Large intestine (tissue), 3 donors: ENCODE data around the gene XAB2. TPM values are rescaled to one million over a fixed set of nuclear protein-coding genes. Genes with fewer than 3 reads are reported as not detected.

Experiments
- DNase-seq, 2 donors: peaks; one replicate each; pipeline versions ENCODE4 v3.0.0 to v3.0.0-alpha.2; 2013
- H3K27ac ChIP-seq: one replicate; pipeline ENCODE4 v1.5.1; 2013; ENCODE audit warnings: low read length
- H3K27me3 ChIP-seq: 2 replicates; pipeline ENCODE4 v1.6.1; 2013; ENCODE audit warnings: low read length; ENCODE audit not compliant: control insufficient read depth, insufficient read depth
- H3K36me3 ChIP-seq: 2 replicates; pipeline ENCODE4 v1.6.1; 2013; ENCODE audit warnings: low read length; ENCODE audit not compliant: control insufficient read depth, insufficient read depth
- H3K4me1 ChIP-seq: one replicate; pipeline ENCODE4 v1.6.1; 2013; ENCODE audit warnings: low read length; ENCODE audit not compliant: control insufficient read depth, insufficient read depth
- H3K4me3 ChIP-seq: one replicate; pipeline ENCODE4 v1.5.1; 2013; ENCODE audit warnings: low read length
- H3K9me3 ChIP-seq: one replicate; pipeline ENCODE4 v1.6.1; 2013; ENCODE audit warnings: mild to moderate bottlenecking, low read depth, low read length, moderate library complexity; ENCODE audit not compliant: control insufficient read depth
- WGBS: methylation state at CpG from one replicate; pipeline ENCODE4 v1.1.5; 2013; ENCODE audit warnings: low lambda C conversion rate; ENCODE audit not compliant: insufficient coverage; 5-methylcytosine and 5-hydroxymethylcytosine counted together
- polyA plus RNA-seq: library from polyadenylated mRNA; unstranded; fragments of 120-200 nt; gene quantifications from one replicate; pipeline ENCODE4 v1.2.1, GENCODE V29; 2013

XAB2 gene
- polyA plus RNA-seq, 1 donor, result 29.1 TPM

- Histone ChIP-seq H3K4me3 (no peak overlapping the region), H3K9me3 (peaks cover 2% of the 10 kb centered on the region), H3K27me3 (no peaks in the 10 kb centered on the region), H3K4me1 (no peaks in the 10 kb centered on the region), H3K36me3 (peaks cover 66% of the 10 kb centered on the region), H3K27ac (no peak overlapping the region)
- no peak for DNase-seq
- no CpG with 5 or more reads among the region's 41 CpGs for WGBS
These were observed 17.6 kb downstream of the XAB2 start for GRCh38 chr19:7611541-7612279.

- no peak overlapping the region for H3K27ac ChIP-seq
- H3K27me3 ChIP-seq, result no peaks in the 10 kb centered on the region
- no CpG with 5 or more reads among the region's 31 CpGs for WGBS
- peaks cover 2% of the 10 kb centered on the region for H3K9me3 ChIP-seq
- peaks cover 67% of the 10 kb centered on the region for H3K36me3 ChIP-seq
- no peaks in the 10 kb centered on the region for H3K4me1 ChIP-seq
- H3K4me3 ChIP-seq, result no peak overlapping the region
- no peak for DNase-seq
These were observed 18.7 kb downstream of the XAB2 start for GRCh38 chr19:7610491-7611240.

DNA sequence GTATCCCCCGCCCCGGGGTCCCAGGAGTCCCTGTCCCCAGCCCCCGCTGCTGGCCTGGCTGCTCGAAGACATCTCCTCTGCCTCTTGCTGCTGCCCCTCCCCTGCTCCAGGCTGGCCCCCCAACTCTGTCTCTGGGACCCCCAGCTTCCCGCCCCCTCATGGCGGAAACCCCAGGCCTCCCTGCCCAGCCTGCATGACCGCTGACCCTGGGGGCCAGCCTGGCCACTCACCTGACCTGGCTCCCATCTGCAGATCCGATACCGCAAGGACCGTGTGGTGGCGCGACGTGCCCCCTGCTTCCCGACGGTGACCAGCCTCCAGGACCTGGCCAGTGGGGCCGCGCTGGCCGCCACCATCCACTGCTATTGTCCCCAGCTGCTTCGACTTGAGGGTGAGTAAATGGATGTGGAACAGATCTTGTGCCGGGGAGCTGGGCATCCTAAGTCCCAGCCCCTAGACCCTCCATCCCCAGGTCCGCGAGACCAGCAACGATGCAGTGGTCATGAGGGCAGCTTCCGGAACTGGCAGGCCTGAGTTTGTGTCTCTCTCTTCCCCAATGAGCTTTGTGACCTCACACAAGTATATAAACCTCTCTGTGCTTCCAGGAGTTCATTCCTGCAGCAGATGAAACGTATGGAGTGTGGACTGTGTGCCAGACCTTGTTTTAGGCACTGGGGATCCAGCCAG is 21.3 kb downstream of the XAB2 start:
- Histone ChIP-seq H3K27me3 (no peaks in the 10 kb centered on the region), H3K9me3 (peaks cover 6% of the 10 kb centered on the region), H3K36me3 (peaks cover 62% of the 10 kb centered on the region), H3K4me1 (no peaks in the 10 kb centered on the region), H3K27ac (no peak overlapping the region), H3K4me3 (no peak overlapping the region)
- no peak for DNase-seq
- WGBS, result 100% methylated on average over 2 of the region's 25 CpGs

- peaks cover 6% of the 10 kb centered on the region for H3K9me3 ChIP-seq
- H3K36me3 ChIP-seq, result peaks cover 59% of the 10 kb centered on the region
- no CpG with 5 or more reads among the region's 10 CpGs for WGBS
- no peaks in the 10 kb centered on the region for H3K4me1 ChIP-seq
- H3K27me3 ChIP-seq, result no peaks in the 10 kb centered on the region
- DNase-seq, result no peak
- H3K4me3 ChIP-seq, result no peak overlapping the region
- no peak overlapping the region for H3K27ac ChIP-seq
These were observed 22.0 kb downstream of the XAB2 start for GRCh38 chr19:7607212-7607873.

DNA sequence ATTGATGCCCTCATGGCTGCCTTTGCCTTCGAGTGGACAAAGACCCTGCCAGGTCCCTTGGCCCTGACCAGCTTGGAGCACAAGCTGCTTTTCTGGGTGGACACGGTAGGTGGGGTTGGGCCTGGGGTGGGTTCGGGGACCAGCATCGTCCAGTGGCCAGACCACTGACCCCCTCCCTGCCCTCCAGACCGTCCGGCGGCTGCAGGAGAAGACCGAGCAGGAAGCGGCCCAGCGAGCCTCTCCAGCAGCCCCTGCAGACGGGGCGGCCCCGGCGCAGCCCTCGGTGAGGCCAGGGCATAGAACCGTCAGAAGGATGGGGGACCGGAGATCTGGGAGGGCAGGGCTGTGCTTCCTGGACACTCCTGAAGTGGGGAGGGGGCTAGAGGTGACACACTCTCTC is 23.1 kb downstream of the XAB2 start:
- H3K27me3 ChIP-seq, result no peaks in the 10 kb centered on the region
- peaks cover 6% of the 10 kb centered on the region for H3K9me3 ChIP-seq
- no peaks in the 10 kb centered on the region for H3K4me1 ChIP-seq
- no peak overlapping the region for H3K27ac ChIP-seq
- peaks cover 49% of the 10 kb centered on the region for H3K36me3 ChIP-seq
- no peak for DNase-seq
- no peak overlapping the region for H3K4me3 ChIP-seq
- WGBS, result no CpG with 5 or more reads among the region's 17 CpGs

DNA sequence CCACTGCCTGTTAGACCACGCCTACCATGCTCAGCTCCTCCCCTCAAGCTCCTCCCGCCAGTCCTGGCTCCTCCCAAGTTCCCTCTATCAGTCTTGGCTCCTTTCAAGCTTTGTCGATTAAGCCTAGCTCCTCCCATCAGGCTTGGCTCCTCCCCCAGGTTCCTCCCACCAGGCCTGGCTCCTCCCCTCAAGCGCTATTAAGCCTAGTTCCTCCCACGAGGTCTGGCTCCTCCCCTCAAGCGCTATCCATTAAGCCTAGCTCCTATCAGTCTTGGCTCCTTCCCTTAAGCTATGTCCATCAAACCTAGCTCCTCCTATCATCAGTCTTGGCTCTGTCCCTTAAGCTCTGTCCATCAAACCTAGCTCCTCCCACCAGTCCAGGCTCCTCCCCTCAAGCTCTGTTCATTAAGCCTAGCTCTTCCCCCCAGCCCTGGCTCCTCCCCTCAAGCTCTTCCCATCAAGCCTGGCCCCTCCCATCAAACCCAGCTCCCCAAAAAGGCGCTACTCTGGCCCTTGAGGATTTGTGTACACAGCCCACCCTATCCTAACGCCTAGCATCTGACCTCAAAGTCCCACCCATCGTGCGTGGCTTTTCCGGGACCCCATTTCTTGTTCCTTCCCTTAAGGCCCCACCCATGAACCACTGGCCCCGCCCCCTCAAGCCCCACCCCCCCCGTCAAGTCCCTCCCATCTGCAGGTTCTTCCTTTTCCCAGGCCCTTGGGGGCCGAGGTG is 23.7 kb downstream of the XAB2 start:
- peaks cover 6% of the 10 kb centered on the region for H3K9me3 ChIP-seq
- no peaks in the 10 kb centered on the region for H3K27me3 ChIP-seq
- peaks cover 43% of the 10 kb centered on the region for H3K36me3 ChIP-seq
- no peaks in the 10 kb centered on the region for H3K4me1 ChIP-seq
- DNase-seq, result no peak
- 53% methylated on average over 4 of the region's 14 CpGs for WGBS
- no peak overlapping the region for H3K4me3 ChIP-seq
- H3K27ac ChIP-seq, result no peak overlapping the region

- Histone ChIP-seq H3K4me1 (no peaks in the 10 kb centered on the region), H3K4me3 (no peak overlapping the region), H3K36me3 (peaks cover 30% of the 10 kb centered on the region), H3K27ac (no peak overlapping the region), H3K9me3 (peaks cover 6% of the 10 kb centered on the region), H3K27me3 (no peaks in the 10 kb centered on the region)
- WGBS, result no CpG with 5 or more reads among the region's 9 CpGs
- no peak for DNase-seq
These were observed 25.4 kb downstream of the XAB2 start for GRCh38 chr19:7603919-7604318.

GRCh38 chr19:7602935-7603497 is 26.3 kb downstream of the XAB2 start:
- H3K27ac ChIP-seq, result no peak overlapping the region
- H3K4me3 ChIP-seq, result no peak overlapping the region
- WGBS, result 40% methylated on average over 1 of the region's 11 CpGs
- peaks cover 28% of the 10 kb centered on the region for H3K36me3 ChIP-seq
- no peaks in the 10 kb centered on the region for H3K27me3 ChIP-seq
- H3K4me1 ChIP-seq, result no peaks in the 10 kb centered on the region
- H3K9me3 ChIP-seq, result peaks cover 6% of the 10 kb centered on the region
- no peak for DNase-seq

DNA sequence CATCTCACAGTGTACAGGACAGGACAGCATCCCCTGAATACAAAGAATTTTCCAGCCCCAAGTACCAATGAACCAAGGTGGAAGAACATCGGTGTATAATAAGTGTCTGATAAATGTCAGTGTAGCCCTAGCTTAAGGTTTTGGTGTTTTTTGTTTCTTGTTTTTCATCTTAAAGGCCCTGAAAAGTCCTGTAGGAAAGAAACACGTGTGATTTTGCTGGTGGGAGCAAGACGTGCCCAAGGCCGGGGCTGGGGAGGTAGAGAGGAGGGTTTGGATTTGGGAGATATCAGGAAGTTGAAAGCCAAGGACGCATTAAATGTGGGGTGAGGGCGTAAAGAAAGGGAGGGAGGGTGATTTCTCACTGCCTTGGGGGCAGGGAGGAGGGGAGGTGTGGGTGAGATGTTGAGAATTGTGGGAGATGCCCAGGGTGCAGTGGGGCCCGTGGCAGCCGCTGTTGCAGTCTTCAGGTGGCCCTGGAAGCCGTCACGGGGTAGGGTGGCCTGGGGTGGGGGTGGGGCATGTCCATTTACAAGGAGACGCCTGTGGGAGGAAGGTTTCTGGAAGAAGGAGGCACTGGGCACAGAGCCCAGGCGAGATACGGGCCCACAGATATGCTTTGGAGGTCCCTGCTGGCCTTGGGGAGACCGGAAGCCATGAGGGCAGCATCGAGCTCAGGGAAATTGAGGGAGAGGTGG is 27.0 kb downstream of the XAB2 start:
- H3K27ac ChIP-seq, result no peak overlapping the region
- H3K4me1 ChIP-seq, result no peaks in the 10 kb centered on the region
- H3K4me3 ChIP-seq, result no peak overlapping the region
- peaks cover 4% of the 10 kb centered on the region for H3K9me3 ChIP-seq
- H3K36me3 ChIP-seq, result peaks cover 27% of the 10 kb centered on the region
- no peaks in the 10 kb centered on the region for H3K27me3 ChIP-seq
- 55% methylated on average over 2 of the region's 15 CpGs for WGBS
- DNase-seq, result no peak
